SK-N-SH treated with all-trans-retinoic acid at 6 μM for 48 hours (cell line): ENCODE data around the gene AAK1.

Source experiments
- ATAC-seq: fragments of 200-7000 bp; cut with Tn5 transposase; 3 replicates; pipeline ENCODE4 v1.9.1; 2020; ENCODE audit warnings: mild to moderate bottlenecking, moderate library complexity
- ARNTL ChIP-seq: fragments of 450-650 bp; formaldehyde crosslinking; IDR thresholded peaks from 2 replicates; pipeline ENCODE4 v1.5.0; 2020; ENCODE audit warnings: low read depth, mild to moderate bottlenecking, moderate library complexity, borderline replicate concordance
- BACH2 ChIP-seq: fragments of 250-450 bp; sonication (Bioruptor Pico); IDR thresholded peaks from 2 replicates; pipeline ENCODE4 v1.9.0; 2021; ENCODE audit warnings: mild to moderate bottlenecking, borderline replicate concordance
- CSDC2 ChIP-seq: fragments of 250-450 bp; sonication (Bioruptor Pico); IDR thresholded peaks from 2 replicates; pipeline ENCODE4 v1.5.0; 2020; ENCODE audit warnings: mild to moderate bottlenecking, moderate library complexity
- ESRRG ChIP-seq: fragments of 250-450 bp; sonication (Bioruptor Pico); IDR thresholded peaks from 2 replicates; pipeline ENCODE4 v1.6.1; 2021; ENCODE audit warnings: mild to moderate bottlenecking
- GLIS3 ChIP-seq: fragments of 250-450 bp; sonication (Bioruptor Pico); IDR thresholded peaks from 2 replicates; pipeline ENCODE4 v1.5.0; 2020; ENCODE audit warnings: mild to moderate bottlenecking, moderate library complexity
- ISL1 ChIP-seq: fragments of 250-450 bp; sonication (Bioruptor Pico); IDR thresholded peaks from 2 replicates; pipeline ENCODE4 v2.1.2; 2022; ENCODE audit warnings: mild to moderate bottlenecking, moderate library complexity
- OSR1 ChIP-seq: fragments of 250-450 bp; sonication (Bioruptor Pico); IDR thresholded peaks from 2 replicates; pipeline ENCODE4 v1.8.0; 2022; ENCODE audit warnings: moderate library complexity, mild to moderate bottlenecking, inconsistent platforms
- PPARA ChIP-seq: fragments of 250-450 bp; sonication (Bioruptor Pico); IDR thresholded peaks from 2 replicates; pipeline ENCODE4 v1.5.0; 2020; ENCODE audit warnings: mild to moderate bottlenecking, borderline replicate concordance
- RARB ChIP-seq: fragments of 250-450 bp; sonication (Bioruptor Pico); IDR thresholded peaks from 2 replicates; pipeline ENCODE4 v1.8.0; 2021; ENCODE audit warnings: mild to moderate bottlenecking, moderate library complexity
- SNAI2 ChIP-seq: fragments of 250-450 bp; sonication (Bioruptor Pico); IDR thresholded peaks from 2 replicates; pipeline ENCODE4 v1.5.0; 2020; ENCODE audit warnings: mild to moderate bottlenecking, moderate library complexity
- TCF4 ChIP-seq: fragments of 250-450 bp; sonication (Bioruptor Pico); IDR thresholded peaks from 2 replicates; pipeline ENCODE4 v1.8.0; 2021; ENCODE audit warnings: mild to moderate bottlenecking, moderate library complexity, borderline replicate concordance
- TOX ChIP-seq: fragments of 250-450 bp; sonication (Bioruptor Pico); IDR thresholded peaks from 2 replicates; pipeline ENCODE4 v1.8.0; 2021; ENCODE audit warnings: mild to moderate bottlenecking, moderate library complexity, borderline replicate concordance
- ZC3H10 ChIP-seq: fragments of 250-450 bp; sonication (Bioruptor Pico); IDR thresholded peaks from 2 replicates; pipeline ENCODE4 v1.5.1; 2021; ENCODE audit warnings: mild to moderate bottlenecking, moderate library complexity
- ZFP3 ChIP-seq: fragments of 250-450 bp; sonication (Bioruptor Pico); IDR thresholded peaks from 2 replicates; pipeline ENCODE4 v1.5.0; 2020; ENCODE audit warnings: mild to moderate bottlenecking, moderate library complexity
- ZFP30 ChIP-seq: fragments of 450-650 bp; formaldehyde crosslinking; IDR thresholded peaks from 2 replicates; pipeline ENCODE4 v1.5.0; 2022; ENCODE audit warnings: mild to moderate bottlenecking, moderate library complexity
- ZNF70 ChIP-seq: fragments of 450-650 bp; formaldehyde crosslinking; IDR thresholded peaks from 2 replicates; pipeline ENCODE4 v1.5.0; 2020; ENCODE audit warnings: mild to moderate bottlenecking, moderate library complexity
- ZNF8 ChIP-seq: fragments of 450-650 bp; formaldehyde crosslinking; IDR thresholded peaks from 2 replicates; pipeline ENCODE4 v1.5.0; 2020; ENCODE audit warnings: mild to moderate bottlenecking, moderate library complexity
- TF ChIP-seq, protein P1 (sequence below): fragments of 250-450 bp; sonication (Bioruptor Pico); IDR thresholded peaks from 2 replicates; pipeline ENCODE4 v1.5.1; 2020; ENCODE audit warnings: low read depth, mild to moderate bottlenecking, moderate library complexity
- TF ChIP-seq, protein P2 (sequence below): fragments of 250-450 bp; sonication (Bioruptor Pico); IDR thresholded peaks from 2 replicates; pipeline ENCODE4 v1.5.1; 2021; ENCODE audit warnings: mild to moderate bottlenecking, moderate library complexity
- TF ChIP-seq, protein P3 (sequence below): fragments of 250-450 bp; sonication (Bioruptor Pico); IDR thresholded peaks from 2 replicates; pipeline ENCODE4 v1.5.0; 2020; ENCODE audit warnings: mild to moderate bottlenecking, moderate library complexity

The AAK1 gene

DNA sequence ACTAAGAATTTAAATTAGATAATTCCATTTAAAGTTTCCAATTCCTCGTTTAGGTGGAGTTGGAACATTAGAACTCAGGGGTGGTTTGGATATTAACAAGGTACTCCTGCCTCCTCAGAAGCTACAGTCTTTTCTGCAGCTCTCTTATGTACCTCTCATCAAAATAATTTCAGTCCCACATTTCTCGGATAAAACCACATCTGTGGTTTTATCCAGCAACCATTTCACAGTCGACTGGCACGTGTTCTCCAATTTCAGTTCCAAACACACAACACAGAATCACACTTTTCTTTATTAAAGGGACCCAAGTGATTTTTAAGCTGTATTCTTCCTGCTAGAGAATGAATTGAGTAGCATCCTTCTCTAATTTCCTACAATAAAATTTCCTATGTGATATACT lies 183.6 kb downstream of the AAK1 start (continued):
- TF ChIP-seq TOX, result no peak
- TF ChIP-seq ESRRG, result no peak

DNA sequence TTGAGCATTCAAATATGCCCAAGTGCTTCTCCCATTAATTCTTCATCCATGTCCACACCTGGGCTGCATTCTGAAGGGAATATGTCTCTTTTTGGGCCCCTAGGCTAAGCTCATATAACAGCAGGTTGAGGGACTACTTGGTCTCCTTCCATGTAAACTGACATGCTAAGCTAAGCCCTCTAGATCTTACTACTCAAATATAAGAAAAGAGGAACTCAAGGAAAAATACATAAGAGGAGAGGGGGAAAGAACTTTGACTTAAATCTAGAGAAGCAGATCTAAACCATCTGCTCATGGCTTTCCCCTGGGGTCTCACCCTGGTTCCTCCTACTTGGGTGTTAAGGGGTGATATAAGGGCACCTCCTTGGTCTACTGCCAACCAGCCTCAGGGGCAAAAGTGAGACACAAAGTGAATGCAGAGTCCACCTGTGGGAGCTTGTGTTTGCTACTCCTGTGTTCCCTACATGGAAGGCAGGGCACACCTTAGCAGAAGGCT lies 186.5 kb downstream of the AAK1 start:
- ATAC-seq, result no peak

DNA sequence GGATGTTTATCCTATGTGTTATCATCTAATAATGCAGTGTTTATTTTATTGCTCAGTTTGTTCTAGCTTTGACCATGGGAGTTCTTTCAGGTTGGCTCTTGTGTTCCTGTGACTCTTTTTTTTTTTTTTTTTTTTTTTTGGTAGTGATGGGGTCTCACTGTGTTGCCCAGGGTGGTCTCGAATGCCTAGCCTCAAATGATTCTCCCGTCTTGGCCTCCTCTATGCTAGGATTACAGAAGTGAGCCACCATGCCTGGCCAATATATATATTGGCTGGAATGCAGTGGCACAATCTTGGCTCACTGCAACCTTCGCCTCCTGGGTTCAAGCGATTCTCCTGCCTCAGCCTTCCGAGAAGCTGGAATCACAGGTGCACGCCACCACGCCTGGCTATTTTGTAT lies 187.4 kb downstream of the AAK1 start:
- TF ChIP-seq, protein P1, sequence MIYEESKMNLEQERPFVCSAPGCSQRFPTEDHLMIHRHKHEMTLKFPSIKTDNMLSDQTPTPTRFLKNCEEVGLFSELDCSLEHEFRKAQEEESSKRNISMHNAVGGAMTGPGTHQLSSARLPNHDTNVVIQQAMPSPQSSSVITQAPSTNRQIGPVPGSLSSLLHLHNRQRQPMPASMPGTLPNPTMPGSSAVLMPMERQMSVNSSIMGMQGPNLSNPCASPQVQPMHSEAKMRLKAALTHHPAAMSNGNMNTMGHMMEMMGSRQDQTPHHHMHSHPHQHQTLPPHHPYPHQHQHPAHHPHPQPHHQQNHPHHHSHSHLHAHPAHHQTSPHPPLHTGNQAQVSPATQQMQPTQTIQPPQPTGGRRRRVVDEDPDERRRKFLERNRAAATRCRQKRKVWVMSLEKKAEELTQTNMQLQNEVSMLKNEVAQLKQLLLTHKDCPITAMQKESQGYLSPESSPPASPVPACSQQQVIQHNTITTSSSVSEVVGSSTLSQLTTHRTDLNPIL (CRISPR knock-in tag), result no peak
- TF ChIP-seq RARB (CRISPR knock-in tag) (no peak), ZC3H10 (CRISPR knock-in tag) (no peak), ZFP30 (CRISPR knock-in tag) (no peak), PPARA (CRISPR knock-in tag) (no peak), TCF4 (CRISPR knock-in tag) (no peak), BACH2 (CRISPR knock-in tag) (no peak), SNAI2 (CRISPR knock-in tag) (no peak), GLIS3 (no peak), ZNF70 (CRISPR knock-in tag) (no peak), ZFP3 (no peak), OSR1 (CRISPR knock-in tag) (no peak), CSDC2 (CRISPR knock-in tag) (no peak), ARNTL (CRISPR knock-in tag) (no peak)
- TF ChIP-seq, protein P2, sequence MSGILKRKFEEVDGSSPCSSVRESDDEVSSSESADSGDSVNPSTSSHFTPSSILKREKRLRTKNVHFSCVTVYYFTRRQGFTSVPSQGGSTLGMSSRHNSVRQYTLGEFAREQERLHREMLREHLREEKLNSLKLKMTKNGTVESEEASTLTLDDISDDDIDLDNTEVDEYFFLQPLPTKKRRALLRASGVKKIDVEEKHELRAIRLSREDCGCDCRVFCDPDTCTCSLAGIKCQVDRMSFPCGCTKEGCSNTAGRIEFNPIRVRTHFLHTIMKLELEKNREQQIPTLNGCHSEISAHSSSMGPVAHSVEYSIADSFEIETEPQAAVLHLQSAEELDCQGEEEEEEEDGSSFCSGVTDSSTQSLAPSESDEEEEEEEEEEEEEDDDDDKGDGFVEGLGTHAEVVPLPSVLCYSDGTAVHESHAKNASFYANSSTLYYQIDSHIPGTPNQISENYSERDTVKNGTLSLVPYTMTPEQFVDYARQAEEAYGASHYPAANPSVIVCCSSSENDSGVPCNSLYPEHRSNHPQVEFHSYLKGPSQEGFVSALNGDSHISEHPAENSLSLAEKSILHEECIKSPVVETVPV (CRISPR knock-in tag), result no peak
- TF ChIP-seq, all 23 proteins: peak for 0
- no peak for ATAC-seq

More for the DNA sequence above, 186.5 kb downstream of the AAK1 start:
- no peak for TF ChIP-seq TCF4 (CRISPR knock-in tag)
- TF ChIP-seq, protein P1 (CRISPR knock-in tag), result no peak
- no peak for TF ChIP-seq BACH2 (CRISPR knock-in tag)
- no peak for TF ChIP-seq TOX
- no peak for TF ChIP-seq ISL1 (CRISPR knock-in tag)
- no peak for TF ChIP-seq ZNF70 (CRISPR knock-in tag)
- TF ChIP-seq, protein P2 (CRISPR knock-in tag), result no peak
- no peak for TF ChIP-seq ZFP30 (CRISPR knock-in tag)
- TF ChIP-seq, protein P3, sequence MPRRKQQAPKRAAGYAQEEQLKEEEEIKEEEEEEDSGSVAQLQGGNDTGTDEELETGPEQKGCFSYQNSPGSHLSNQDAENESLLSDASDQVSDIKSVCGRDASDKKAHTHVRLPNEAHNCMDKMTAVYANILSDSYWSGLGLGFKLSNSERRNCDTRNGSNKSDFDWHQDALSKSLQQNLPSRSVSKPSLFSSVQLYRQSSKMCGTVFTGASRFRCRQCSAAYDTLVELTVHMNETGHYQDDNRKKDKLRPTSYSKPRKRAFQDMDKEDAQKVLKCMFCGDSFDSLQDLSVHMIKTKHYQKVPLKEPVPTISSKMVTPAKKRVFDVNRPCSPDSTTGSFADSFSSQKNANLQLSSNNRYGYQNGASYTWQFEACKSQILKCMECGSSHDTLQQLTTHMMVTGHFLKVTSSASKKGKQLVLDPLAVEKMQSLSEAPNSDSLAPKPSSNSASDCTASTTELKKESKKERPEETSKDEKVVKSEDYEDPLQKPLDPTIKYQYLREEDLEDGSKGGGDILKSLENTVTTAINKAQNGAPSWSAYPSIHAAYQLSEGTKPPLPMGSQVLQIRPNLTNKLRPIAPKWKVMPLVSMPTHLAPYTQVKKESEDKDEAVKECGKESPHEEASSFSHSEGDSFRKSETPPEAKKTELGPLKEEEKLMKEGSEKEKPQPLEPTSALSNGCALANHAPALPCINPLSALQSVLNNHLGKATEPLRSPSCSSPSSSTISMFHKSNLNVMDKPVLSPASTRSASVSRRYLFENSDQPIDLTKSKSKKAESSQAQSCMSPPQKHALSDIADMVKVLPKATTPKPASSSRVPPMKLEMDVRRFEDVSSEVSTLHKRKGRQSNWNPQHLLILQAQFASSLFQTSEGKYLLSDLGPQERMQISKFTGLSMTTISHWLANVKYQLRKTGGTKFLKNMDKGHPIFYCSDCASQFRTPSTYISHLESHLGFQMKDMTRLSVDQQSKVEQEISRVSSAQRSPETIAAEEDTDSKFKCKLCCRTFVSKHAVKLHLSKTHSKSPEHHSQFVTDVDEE (CRISPR knock-in tag), result no peak
- TF ChIP-seq ARNTL (CRISPR knock-in tag), result no peak
- TF ChIP-seq PPARA (CRISPR knock-in tag), result no peak

DNA sequence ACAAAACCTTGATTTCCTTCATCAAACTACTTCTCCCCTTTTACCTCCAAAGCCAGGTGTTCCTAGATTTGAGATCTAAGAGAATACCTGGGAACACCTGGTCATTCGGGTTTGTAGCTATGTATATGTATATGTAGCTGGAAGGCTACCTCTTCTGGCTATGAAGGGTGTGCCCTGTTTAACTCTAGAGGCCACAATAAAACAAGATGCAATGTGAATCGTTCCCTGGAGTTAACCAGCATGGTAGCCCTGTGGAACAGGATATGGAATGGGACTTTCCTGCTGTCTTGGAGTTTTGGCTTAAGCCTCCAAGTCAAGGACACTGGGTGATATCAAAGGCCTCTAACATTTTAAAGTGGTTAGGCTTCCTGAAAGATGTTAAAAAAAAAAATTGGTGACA lies 188.6 kb downstream of the AAK1 start:
- ATAC-seq, result no peak

More for the DNA sequence above, 188.6 kb downstream of the AAK1 start:
- TF ChIP-seq ZNF70 (CRISPR knock-in tag), result no peak
- TF ChIP-seq, protein P2 (CRISPR knock-in tag), result no peak
- TF ChIP-seq ZNF8 (CRISPR knock-in tag), result no peak
- TF ChIP-seq GLIS3, result no peak
